Fibroblast of gingiva (primary cell): ENCODE data around the gene SCN4A.
"Not testable (repeated sequence)": the region's sequence is repeated elsewhere in the genome, so short reads cannot be mapped to it uniquely, and the experiment has no call there.

Experiments
- DNase-seq: peaks from one replicate; pipeline ENCODE4 v3.0.0-alpha.2; 2011; ENCODE audit warnings: low read depth

SCN4A gene

DNA sequence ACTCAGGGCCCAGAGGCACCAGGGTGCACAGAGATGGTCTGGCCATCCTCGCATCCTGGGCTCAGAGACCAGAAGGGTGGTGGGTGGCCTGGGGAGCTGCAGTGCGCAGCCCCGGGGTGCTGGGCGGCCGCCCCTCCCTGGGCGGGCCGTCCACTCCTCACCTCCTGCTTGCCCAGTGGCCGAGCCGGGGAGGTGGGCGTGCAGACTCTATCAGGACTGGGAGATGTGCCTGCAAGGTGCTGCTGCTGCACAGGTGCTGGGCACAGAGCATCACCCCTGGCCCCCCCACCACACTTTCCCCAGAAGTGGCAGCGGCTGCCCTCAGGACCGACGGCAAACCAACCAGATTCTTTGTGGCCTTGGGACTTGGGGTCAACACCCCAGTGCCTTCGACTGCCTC is at the start of gene SCN4A:
Gene SCN4A, minus strand, starts transcription at position 123 of the 400 bp plus-strand sequence. Its CDS starts 77 bp downstream, at position 46.
- no peak for DNase-seq

DNA sequence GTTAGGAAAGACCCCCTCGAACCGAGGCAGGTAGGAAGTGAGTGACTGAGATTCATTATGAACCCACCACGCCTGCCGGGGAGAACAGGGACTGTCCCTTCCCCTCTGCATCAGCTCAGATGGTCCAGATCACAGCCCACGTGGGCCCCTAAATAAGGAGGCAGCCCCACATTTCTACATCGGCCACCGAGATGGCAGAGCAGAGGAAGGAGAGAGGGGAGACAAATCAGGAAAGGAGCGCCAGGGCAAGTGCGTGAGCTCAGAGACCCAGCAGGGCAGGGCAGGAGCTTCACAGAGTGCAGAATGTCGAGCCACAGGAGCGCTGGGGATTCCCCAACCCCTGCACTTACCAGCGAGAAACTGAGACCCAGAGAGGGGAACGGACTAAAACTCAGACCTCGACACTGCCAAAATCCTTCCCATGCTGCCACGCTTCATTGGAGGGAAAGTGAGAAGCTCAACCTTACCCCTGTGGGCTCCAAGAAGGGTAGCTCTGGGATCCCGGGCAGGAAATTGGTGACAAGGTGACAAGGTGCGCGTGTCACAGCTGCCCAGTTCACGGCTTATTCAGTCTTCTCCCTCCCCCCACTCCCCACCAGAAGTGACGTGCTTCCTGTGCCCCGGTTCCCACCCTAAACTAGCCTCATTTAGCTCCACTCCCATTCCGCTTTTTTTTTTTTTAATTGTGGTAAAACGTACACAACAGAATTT is 47.5 kb upstream of the SCN4A start, which contains the start of gene ICAM2:
Gene ICAM2, minus strand, starts transcription at position 578 of the 711 bp plus-strand sequence. CDS start 13,942 bp downstream, outside the sequence.
- no peak for DNase-seq

DNA sequence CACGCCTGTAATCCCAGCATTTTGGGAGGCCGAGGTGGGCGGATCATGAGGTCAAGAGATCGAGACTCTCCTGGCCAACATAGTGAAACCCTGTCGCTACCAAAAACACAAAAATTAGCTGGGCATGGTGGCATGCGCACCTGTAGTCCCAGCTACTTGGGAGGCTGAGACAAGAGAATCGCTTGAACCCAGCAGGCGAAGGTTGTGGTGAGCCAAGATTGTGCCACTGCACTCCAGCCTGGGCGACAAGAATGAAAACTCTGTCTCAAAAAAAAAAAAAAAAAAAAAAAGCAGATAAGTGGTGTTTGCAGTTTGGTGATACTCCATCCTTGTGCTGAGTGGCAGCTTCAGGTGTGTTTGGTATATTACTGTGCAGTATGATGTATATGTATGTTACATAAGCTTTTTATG is 46.8 kb upstream of the SCN4A start:
- not testable (repeated sequence) for DNase-seq

DNA sequence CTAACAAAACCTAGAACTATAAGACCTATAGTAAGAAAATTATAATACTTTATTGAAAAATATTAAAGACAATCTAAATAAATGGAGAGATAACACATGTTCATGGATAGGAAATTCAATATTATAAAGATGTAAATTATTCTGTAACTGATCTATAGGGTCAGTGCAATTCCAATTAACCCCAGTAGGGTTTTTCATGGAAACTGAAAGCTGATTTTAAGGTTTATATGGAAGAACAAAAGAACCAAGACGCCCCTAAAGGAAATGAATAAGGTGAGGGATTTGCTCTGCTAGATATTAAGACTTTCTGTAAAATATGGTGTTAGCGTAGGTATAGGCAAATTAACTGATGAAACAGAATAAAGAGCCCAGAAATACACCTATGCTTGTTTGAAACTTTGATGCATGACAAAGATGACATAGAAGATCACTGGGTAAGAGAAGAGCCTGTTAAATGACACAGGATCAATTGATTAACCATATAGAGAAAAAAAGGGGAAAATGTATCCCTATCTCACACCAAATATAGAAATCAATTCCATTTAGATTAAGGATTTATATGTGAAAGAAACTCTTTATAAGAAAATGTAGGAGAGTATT is 44.8 kb upstream of the SCN4A start:
- DNase-seq = no peak

DNA sequence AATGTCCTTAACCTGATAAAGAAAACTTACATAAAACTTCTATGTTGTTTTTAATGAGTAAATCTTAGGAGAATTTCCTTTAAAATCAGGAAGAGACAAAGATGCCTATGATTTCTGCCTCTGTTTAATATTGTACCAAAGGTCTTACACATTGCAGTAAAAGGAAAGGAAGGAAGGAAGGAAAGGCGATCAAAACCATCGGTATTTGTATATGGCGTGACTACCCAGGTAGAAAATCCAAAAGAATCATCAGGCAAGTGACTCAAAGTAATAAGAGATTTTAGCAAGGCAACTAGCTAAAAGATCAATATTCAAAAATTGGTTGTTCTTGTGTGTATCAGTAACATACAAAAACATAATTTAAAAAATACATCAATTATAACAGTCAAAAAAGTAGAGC is 44.3 kb upstream of the SCN4A start:
- no peak for DNase-seq

DNA sequence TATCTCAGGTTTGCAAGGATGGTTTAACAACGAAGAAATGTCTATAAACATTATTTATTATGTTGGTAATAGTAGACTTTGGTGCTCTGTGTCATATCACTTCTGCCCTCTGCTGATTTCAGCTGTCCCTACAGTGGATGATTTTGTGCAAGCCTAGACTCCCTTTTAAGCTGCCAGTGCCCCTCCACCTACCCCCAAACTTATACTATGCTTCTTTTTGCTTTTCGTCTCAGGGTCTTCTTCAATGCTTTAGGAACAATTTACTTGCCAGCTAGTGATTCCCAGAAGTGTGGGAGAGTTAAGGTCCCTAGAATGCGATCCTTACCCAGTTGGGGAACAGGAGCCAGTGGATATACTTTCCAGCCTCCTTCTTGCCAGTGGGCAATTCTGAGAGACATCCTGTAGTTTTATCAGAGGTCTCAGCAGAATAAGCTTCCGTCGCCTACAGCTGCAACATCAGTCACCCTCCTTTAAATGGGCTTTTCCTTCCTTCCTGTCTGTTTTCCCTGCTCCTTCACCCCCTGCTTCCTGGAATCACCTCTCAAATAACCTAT is 43.6 kb upstream of the SCN4A start:
- no peak for DNase-seq

DNA sequence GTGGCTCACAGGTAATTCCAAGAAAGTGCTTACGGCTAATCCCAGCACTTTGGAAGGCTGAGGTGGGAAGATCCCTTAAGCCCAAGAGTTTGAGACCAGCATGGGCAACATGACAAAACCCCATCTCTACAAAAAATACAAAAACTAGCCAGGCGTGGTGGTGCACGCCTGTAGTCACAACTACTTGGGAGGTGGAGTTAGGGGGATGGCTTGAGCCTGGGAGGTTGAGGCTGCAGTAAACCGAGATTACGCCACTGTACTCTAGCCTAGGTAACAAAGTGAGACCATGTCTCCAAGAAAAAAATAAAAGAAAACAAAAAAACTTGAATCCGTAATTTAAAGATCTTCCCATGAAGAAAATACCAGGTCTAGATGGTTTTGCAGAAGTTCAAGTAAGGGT is 42.7 kb upstream of the SCN4A start:
- no peak for DNase-seq

DNA sequence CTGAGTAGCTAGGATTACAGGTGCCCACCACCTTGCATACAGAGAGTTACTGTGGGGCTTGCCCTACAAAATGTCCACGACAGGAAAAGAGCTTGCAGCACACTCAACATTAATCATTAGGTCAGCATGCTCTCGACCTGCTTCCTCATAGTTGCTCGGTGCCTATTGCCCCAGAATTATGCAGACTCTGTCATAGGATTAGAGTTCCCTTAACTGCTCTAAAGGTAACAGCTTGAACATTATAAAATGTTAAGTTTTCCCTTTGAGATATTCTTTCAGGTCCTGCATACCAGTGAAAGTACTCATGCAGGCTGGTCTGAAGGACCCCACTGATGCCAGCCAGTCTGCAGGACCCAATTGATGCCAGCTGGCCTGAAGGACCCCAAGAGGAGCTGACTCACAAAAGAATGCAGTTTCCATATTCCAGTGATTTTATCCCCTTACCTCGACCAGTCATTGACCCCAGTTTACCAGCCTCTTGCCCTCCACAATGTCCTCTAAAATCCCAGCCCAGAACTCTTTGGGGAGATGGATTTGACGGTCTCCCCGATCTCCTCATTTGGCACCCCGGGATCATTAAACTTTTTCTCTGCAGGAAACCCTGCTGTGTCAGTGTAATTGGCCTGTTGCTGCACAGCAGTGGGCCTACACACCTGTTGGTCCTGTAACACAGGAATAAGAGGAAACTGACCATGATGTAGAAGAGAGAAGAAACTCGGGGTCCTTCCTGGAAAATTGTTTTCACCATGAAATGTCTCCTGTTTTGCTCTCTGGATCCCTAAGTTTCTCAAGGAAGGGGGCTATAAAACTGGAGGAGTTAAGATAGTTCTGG is 37.1 kb upstream of the SCN4A start:
- peak; percentile 38 for DNase-seq

DNA sequence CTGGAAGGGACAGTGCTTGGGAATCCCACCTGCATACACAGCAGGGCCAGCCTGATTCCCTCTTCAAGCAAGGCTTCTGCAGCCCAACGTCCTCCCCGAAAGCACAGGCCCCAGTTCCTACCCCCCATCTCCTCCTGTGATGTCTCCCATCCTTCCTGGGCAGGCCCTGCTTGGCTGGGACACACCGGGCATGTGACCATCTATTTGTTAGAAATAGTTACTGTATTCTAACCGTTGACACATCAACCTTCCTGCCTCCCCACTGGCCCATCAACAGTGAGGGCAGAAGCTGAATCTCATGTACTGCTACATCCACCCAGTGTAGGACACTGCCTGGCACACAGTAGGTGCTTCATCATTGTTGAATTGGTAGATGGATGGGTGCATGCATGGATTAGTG is 36.1 kb upstream of the SCN4A start:
- no peak for DNase-seq

DNA sequence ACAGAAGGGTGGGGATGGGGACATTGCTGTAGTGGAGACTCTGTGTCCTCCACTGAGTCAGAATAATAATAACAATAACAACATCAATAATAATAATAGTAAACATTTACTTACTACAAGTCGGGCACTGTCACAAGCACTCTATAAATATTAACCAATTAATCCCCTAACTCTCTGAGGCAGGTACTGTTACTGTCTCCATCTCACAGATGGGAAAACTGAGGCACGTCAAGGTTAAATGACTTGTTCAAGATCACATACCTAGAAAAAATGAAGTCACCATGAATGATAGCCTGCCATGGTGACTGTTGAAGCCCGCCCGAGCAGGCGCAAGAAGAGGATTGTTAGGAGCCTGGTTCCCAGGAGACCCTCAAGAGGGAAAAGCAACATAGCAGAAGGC is 35.6 kb upstream of the SCN4A start:
- no peak for DNase-seq

DNA sequence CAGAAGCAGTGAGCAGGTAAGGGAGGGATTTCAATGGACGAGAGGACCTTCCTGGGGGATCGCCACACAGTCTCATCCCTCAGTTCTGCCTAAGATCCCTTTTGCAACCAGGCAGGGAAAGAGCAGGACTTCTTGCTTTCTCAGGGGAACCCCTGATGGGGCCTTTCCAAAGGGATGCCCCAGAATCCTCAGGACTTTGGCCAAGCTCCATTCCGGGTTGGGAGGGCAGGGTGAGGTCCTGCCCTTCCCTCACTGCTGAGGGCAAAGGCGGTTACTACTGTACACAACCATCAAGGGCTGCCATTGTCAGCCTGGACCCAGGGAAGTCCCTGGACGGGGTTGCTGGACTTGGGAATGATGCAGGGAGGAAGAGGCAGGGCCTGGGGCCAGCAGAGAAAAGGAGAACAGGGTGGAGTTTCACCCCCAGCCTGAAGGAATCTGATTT is 35.1 kb upstream of the SCN4A start:
- DNase-seq = no peak

DNA sequence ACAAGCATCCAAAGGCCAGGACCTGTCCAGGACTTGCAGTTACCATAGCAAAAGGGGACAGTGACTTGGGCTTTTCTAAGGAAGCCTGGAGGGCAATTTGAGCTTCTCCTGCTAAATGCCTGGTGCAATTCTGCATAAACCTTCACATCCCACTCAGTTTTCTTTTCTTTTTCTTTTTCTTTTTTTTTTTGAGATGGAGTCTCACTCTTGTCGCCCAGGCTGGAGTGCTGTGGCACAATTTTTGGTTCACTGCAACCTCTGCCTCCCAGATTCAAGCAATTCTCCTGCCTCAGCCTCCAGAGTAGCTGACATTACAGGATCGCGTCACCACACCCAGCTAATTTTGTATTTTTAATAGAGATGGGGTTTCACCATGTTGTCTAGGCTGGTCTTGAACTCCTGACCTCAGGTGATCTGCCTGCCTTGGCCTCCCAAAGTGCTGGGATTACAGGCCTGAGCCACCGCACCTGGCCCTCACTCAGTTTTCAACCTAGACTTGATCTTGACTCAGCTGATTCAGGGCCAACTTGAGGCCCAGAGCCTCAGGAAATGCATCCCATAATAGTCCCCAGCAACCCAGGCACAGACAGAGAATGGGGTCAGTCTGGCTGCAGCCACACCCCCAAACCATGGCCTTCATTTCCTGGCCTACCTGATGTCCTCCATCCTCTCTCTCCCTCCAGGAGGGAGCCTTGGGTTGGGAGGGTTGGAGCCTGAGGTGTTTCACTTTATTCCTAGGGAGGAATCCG is 34.5 kb upstream of the SCN4A start:
- not testable (repeated sequence) for DNase-seq

DNA sequence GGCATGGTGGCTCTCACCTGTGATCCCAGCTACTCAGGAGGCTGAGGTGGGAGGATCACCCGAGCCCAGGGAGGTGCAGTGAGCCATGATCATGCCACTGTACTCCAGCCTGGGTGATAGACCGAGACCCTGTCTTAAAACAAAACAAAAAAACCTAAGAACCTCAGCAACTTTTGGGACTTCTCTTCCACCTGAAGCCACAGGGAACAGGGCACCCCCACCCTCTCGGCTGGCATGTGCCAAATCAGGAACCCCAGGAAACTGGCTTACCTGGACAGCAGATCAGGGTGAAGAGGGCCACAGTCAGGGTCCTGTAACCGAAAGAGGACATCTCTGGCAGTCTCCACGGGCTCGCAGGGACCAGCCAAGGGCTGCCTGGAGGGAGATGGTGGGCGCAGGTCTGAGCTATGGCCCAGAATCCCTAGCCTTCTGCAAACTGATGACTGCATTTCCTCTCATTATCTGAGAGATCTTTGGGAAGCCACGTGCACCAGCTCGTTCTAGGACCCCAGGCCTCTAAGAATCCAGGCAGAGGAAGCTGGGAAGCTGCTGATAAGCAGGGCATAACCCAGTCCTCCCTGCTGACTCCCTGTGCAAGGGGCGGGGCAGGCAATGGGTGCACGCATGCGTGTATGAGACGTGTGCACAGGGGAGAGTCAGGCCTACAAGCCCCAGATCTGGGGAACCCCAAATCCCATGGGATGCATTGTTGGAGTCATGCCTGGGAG is 33.8 kb upstream of the SCN4A start:
- DNase-seq = peak; percentile 38

DNA sequence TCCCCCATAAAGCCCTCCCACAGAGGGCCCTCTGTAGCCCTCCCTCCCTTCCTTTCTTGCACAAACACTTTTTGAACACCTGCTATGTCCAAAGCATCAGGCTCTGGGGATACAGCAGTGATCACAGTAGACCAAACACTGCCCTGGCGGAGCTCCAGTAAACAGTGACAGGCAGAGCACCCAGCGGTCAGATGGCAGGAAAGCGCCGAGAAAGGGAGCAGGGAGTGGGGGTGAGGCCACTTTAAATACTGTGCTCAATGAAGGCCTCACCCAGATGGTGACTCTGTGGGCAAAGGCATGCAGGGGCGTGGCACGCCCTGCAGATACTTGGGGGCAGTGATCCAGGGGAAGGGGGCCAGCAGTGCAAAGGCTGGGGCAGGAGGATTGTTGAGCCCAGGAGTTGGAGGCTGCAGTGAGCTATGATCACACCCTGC is 33.0 kb upstream of the SCN4A start:
- DNase-seq = no peak

DNA sequence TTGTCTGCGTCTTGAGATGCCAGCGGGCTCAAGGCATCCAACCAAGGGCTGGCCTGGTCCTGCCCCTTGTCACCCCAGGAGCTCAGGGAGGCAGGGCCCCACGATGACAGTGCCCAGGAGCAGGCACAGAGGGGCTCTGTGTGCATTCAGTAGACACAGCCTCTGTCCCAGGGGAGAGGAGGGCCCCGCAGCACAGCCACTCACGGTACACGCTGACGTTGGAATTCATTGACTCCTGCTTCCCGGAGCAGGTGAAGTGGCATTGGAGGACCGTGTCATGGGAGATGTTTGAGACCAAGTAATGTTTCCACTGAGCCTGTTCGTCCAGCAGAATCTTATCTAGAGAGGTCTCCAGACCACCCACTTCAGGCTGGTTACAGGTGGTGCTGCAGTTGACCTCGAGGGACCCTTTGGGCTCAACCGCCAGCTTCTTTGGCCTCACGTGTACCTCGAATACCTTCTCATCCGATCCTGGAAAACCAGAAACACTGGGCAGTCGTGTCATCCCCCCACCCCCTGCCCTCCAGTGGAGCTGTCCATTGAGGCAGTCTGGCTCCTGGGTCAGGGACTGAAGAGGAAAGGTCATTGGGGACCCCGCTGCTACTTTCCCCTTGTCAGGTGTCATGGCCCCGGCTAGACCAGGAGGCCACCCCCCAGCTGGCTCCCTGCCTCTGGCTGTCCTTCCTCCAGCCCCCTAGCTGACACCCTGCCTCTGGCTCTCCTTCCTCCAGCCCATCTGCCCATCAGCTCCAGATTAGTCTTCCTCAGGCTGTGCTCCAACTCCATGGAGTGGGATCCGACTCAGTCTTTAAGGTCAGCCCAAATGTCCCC is 32.4 kb upstream of the SCN4A start:
- DNase-seq = no peak

DNA sequence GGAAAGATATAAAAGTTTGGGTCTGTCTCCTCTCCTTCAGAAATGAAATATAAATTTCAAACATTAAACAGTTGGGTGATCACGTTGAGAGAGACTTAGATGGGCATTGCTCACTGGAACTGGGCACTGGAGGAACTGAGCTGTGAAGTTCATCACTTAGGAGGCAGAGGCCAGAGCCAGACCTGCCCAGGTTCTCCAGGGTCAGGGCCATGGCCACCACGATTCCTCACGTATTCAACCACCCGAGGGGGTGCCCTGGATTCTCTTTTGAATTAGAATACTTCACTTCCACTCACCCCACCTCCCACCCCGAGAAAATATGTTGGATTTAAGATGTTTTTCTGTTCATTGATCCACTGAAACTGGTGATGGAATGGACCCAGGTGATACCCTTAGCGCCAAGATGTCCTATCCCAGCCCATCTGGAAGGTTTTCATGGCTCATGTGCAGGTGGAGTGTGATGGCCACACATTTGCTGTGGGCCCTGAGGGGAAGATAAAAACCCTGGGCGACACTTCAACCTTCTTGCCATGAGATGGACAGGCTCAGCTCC is 31.6 kb upstream of the SCN4A start:
- DNase-seq = no peak

DNA sequence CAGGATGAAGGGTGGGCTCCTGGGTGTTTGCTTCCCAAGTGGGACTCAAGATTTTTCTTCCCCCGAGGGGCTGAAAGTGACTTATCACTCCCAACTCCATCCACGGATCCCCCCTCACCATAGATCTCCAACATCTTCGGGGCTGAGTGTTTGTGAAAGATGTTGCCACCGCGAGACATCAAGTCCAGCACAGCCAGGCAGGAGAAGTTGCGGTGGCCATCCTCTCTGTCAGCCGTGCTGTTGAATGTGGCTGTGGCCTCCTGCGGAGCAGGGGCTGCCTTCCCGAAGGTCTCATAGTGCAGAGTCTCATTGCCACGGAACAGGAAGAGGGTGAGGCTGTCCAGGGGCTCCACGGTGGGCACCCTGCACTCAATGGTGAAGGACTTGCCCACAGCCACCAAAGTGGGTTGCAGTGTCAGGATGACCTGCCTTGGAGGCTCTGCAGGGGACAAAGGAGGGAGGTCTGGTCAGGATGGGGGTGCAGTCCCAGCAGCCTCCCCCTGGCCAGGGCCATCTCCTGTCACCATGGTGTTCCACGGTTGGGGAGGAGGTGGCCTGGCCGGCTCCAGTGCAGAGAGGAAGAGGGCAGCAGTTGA is 30.9 kb upstream of the SCN4A start:
- no peak for DNase-seq

DNA sequence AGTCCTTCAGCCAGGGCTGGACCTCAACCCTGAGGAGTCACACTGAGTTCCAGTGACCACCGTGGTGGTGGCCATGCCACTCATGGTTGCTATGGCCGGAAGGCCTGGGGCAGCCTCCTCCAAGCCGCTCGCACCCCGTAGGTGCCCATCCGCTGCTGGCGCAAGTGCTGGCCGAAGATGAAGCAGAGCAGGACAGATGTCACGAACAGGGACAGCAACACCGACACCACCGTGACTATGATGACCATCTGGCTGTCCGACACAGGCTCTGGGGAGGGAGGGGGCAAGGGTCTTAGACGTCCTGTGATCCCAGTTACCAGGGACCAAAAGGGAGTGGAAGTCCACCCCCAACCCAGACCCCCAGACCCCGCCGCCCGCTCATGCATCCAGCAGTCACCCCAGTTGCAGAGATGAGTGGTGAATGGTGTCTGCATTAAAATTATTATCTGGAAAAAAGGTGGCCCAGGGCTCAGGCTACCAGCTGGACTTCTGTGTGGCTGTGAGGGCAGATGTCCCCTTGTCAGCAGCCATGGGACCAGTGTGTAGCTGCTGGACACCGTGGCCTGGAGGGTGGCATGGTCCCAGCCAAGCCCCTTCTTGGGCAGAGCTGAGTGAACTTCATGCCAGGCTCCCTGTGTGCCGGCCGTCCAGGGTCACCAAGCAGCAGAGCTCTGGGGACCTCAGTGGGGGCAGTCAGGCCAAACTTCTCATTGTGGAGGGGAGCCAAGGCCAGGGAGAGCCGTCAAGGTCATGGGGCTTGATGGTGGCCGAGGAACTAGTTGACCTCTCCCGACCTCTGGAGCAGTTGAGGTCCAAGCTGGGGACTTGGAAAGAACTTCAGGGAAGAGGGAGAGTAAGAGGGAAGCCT is 30.2 kb upstream of the SCN4A start:
- DNase-seq = no peak
